Heart left ventricle (tissue), 13 donors: ENCODE results near the gene ZYG11B.

Experiments
- CTCF ChIP-seq, 12 donors: fragments of 200-600 bp; sonication (generic) in 4 of 12; IDR thresholded peaks; one replicate each; pipeline versions ENCODE4 v1.5.0 to v1.8.0; 2018 to 2022; ENCODE audit warnings: antibody characterized with exemption in 12 of 12, mild to moderate bottlenecking in 5 of 12
- POLR2A ChIP-seq, 2 donors: fragments of 450-650 bp; IDR thresholded peaks; one replicate each; pipeline ENCODE4 v1.6.1; 2017; ENCODE audit warnings: antibody characterized with exemption in 2 of 2, mild to moderate bottlenecking in 2 of 2, moderate library complexity in 2 of 2
- donor health status: ischemic (EF 13 %, LVEDD 7.1; RV severe dilation, severe dysfunction).
- donor health status: DM: no; HTN: yes; CAD: no.
- donor health status: DM: no; HTN: no; CAD: no.
- donor health status: ischemic (EF 25% LVEDD 6.9; RV normal size, moderate dysfunction).
- donor health status: ischemic (EF 25% LVEDD 5.7; RV mildly dilated, moderate dysfunction).
- donor health status: ischemic (EF 35%, LVEDD 5.7; RV mildly dilated, moderate dysfunction).
- donor health status: nonischemic (EF 11% LVEDD 7.7; RV severe dilation, severe dysfunction).
- donor health status: DM: yes; HTN: yes; CAD: no.
- donor health status: PGD.
- donor health status: ischemic (EF 29% LVEDD 5.4; RV normal size, mild dysfunction).
- donor health status: nonischemic (EF 23%, LVEDD 6.1; RV moderate dilation, normal function).

DNA sequence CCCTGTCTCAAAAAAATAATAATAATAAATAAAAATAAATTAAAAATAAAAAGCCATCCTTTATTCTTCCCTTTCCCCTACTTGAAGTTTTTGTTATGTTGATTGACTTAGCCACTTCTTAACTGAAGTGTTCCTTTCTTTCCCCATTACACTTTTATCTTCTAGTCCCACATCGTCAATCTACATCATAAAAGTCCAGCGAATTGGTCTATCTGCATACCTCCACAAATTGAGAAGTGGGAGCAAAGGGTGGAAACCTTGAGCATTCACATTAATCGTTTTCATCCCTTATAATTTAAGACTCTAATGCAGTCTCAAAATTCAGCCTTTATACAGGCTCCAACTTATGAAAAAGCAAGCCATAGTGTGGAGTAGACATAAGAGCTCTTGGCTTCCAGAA is 109.8 kb downstream of the ZYG11B start:
- TF ChIP-seq POLR2A (IDR thresholded peaks at IDR 0.05): no peak
- TF ChIP-seq CTCF (IDR thresholded peaks at IDR 0.05): no peak
